SU-DHL-6 (cell line): ENCODE measurements around the gene TOLLIP.

Experiments
- CTCF ChIP-seq: fragments of 200-600 bp; sonication (generic); IDR thresholded peaks from one replicate; pipeline ENCODE4 v1.5.1; 2017; ENCODE audit warnings: antibody characterized with exemption, mild to moderate bottlenecking, low read length, moderate library complexity; ENCODE audit not compliant: insufficient read depth, poor library complexity, severe bottlenecking
- EZH2phosphoT487 ChIP-seq: fragments of 200-600 bp; sonication (generic), shearing (Covaris generic); conservative IDR thresholded peaks from 2 replicates; pipeline ENCODE4 v1.6.1; 2018; ENCODE audit warnings: mild to moderate bottlenecking, antibody characterized with exemption, low read length, moderate library complexity, mixed read lengths

GRCh38 chr11:1253103-1253485 lies 56.3 kb downstream of the TOLLIP start:
- TF ChIP-seq CTCF, result no peak
- no peak for TF ChIP-seq EZH2phosphoT487
